Gastroesophageal sphincter (tissue), 3 donors: ENCODE results near the gene CEACAM6.
"Not testable (repeated sequence)": the region's sequence is repeated elsewhere in the genome, so short reads cannot be mapped to it uniquely, and the experiment has no call there.

ENCODE experiments used
- CTCF ChIP-seq, 4 experiments: fragments of 200-600 bp in 2 of 4; fragments of 450-650 bp in 2 of 4; sonication (generic) in 1 of 4; IDR thresholded peaks; one replicate each; pipeline ENCODE4 v1.5.1; 2017 to 2019; ENCODE audit warnings: antibody characterized with exemption in 4 of 4, mild to moderate bottlenecking in 2 of 4, moderate library complexity in 2 of 4
- POLR2AphosphoS5 ChIP-seq: sonication (generic); formaldehyde crosslinking; IDR thresholded peaks from one replicate; pipeline ENCODE4 v1.6.1; 2017; ENCODE audit warnings: antibody characterized with exemption

GRCh38 chr19:41788518-41788917, 33.2 kb downstream of the CEACAM6 start:
- not testable (repeated sequence) for TF ChIP-seq CTCF (IDR thresholded peaks at IDR 0.05); POLR2AphosphoS5
